ENCODE measurements around the gene SYS1. TPM values are rescaled to one million over a fixed set of nuclear protein-coding genes. Genes with fewer than 3 reads are reported as not detected.

SYS1 gene
- total and polyA plus RNA-seq, 2 of the 8 experiments (the other 6 are each of a cell fraction or from before 2014, with no cell fraction given) = 19.6 to 50.8 TPM

DNA sequence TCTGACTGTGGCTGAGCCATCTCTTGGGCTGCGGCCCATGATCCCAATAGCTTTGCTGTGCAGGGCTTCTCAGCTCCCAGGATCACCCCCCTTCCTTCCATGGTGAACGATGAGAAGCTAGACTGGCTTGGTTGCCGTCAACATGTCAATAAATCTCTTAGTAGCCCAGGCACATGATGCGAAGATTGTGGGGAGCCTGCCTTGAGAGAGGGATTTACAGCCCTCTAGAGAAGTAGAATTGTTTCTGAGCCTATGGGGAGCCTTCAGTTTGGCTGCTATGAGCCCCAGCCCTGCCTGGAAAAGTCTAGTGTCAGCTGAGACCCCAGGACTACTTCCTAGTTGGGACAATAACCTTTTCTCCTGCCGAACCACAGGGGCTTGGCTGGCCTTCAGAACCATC, 49.7 kb downstream of the SYS1 start:
- Histone ChIP-seq H3K14ac (ENCODE audit: insufficient read length) (no peak overlapping the region), H3K56ac (replicated peaks; ENCODE audit: insufficient read length, low read depth, low read length) (no peak overlapping the region), H3K27me3 (replicated peaks in 1 of 4; ENCODE audit: control insufficient read depth in 3 of 4, extremely low read depth in 1 of 4, insufficient read depth in 3 of 4, low read length in 3 of 4) (no peaks in the 10 kb centered on the region), H3K9ac (replicated peaks in 1 of 4; ENCODE audit: extremely low read depth in 1 of 4, low read depth in 3 of 4, low read length in 3 of 4) (no peak overlapping the region), H3K36me3 (ENCODE audit: control insufficient read depth in 2 of 4, insufficient read depth in 4 of 4, low read length in 3 of 4) (peaks cover 5 to 15% (median 13%) of the 10 kb centered on the region in 4 experiments), H4K8ac (ENCODE audit: extremely low read depth, insufficient read depth, low read length) (no peak overlapping the region), H4K20me1 (replicated peaks in 1 of 2; ENCODE audit: control insufficient read depth in 1 of 2, insufficient read depth in 2 of 2, low read length in 2 of 2) (peaks cover 5 to 6% of the 10 kb centered on the region in 2 experiments), H3K27ac (ENCODE audit: low read depth, low read length) (no peak overlapping the region), H2BK12ac (ENCODE audit: low read depth, low read length) (no peak overlapping the region), H2BK20ac (ENCODE audit: low read length) (no peak overlapping the region), H3K79me1 (ENCODE audit: low read depth, low read length) (peaks cover 3% of the 10 kb centered on the region), H2AK5ac (ENCODE audit: low read depth, low read length) (no peak overlapping the region), H2BK15ac (ENCODE audit: low read length) (no peak overlapping the region), H3K23ac (ENCODE audit: insufficient read length) (no peak overlapping the region), H2BK120ac (replicated peaks; ENCODE audit: low read depth, low read length) (no peak overlapping the region), H2AFZ (ENCODE audit: low read length) (no peak overlapping the region), H3K18ac (ENCODE audit: extremely low read depth, low read length) (no peak overlapping the region), H2BK5ac (ENCODE audit: low read depth, low read length) (no peak overlapping the region), H3K4ac (replicated peaks; ENCODE audit: insufficient read length, low read depth, low read length) (no peak overlapping the region), H3K9me3 (ENCODE audit: insufficient read depth in 2 of 2, low read depth in 1 of 2, low read length in 1 of 2) (no peaks in the 10 kb centered on the region), H3K4me1 (replicated peaks in 1 of 4; ENCODE audit: control insufficient read depth in 3 of 4, insufficient read depth in 4 of 4, low read length in 3 of 4) (peaks cover 0 to 8% (median 4%) of the 10 kb centered on the region in 4 experiments; a peak in 5 of 7 replicates), H3K79me2 (ENCODE audit: control insufficient read depth in 1 of 2, insufficient read depth in 2 of 2, low read length in 2 of 2) (peaks cover 0 to 17% of the 10 kb centered on the region in 2 experiments; a peak in 2 of 4 replicates), H4K91ac (replicated peaks; ENCODE audit: insufficient read length, low read length) (no peak overlapping the region), H3K4me2 (ENCODE audit: insufficient read depth in 1 of 2, low read depth in 2 of 2, low read length in 2 of 2) (no peak overlapping the region), H3K23me2 (ENCODE audit: low read depth, low read length) (peaks cover 7% of the 10 kb centered on the region), H3K4me3 (ENCODE audit: extremely low read depth in 1 of 4, insufficient read depth in 2 of 4, low read depth in 3 of 4, low read length in 4 of 4) (no peak overlapping the region), H4K5ac (ENCODE audit: insufficient read length, low read depth, low read length) (no peak overlapping the region)
- no peak for FAIRE-seq
- 89% methylated on average over 5 of the region's 5 CpGs; no CpG with 5 or more reads in 1 of the 2 experiments for WGBS, 2 experiments (ENCODE audit: extremely low coverage in 1 of 2, insufficient coverage in 1 of 2, insufficient read length in 1 of 2, insufficient replicate concordance in 2 of 2, low coverage in 1 of 2, low lambda C conversion rate in 2 of 2, missing lambda C conversion rate in 1 of 2)
- ChIA-PET CTCF (ENCODE audit: partially characterized antibody) (interaction anchor here (0.9 to 12.6 kb wide), 14 partner anchors 15 to 216 kb away, joined by 3 to 127 read pairs (median 3); partner anchors contain the start of gene TP53TG5), POLR2A (ENCODE audit: partially characterized antibody) (interaction anchor here (0.9 to 1.5 kb wide), 5 partner anchors 9 to 65 kb away, joined by 3 to 4 read pairs (median 3); no protein-coding TSS in a partner anchor)
- no peak for TF ChIP-seq POU5F1 (IDR thresholded peaks at IDR 0.05; ENCODE audit: low read depth, low read length)
- no peak for DNase-seq (ENCODE audit: low read depth in 1 of 2, low spot score in 2 of 2)

Measured in H1 (cell line).